GM21390 (cell line): Measurements from ENCODE around the gene SPOPL.
"Not testable (repeated sequence)": the region's sequence is repeated elsewhere in the genome, so short reads cannot be mapped to it uniquely, and the experiment has no call there.

Experiments
- ATAC-seq: cut with Tn5 transposase; IDR thresholded peaks from one replicate; pipeline ENCODE4 v1.9.1; 2021; ENCODE audit not compliant: unreplicated experiment

SPOPL gene

DNA sequence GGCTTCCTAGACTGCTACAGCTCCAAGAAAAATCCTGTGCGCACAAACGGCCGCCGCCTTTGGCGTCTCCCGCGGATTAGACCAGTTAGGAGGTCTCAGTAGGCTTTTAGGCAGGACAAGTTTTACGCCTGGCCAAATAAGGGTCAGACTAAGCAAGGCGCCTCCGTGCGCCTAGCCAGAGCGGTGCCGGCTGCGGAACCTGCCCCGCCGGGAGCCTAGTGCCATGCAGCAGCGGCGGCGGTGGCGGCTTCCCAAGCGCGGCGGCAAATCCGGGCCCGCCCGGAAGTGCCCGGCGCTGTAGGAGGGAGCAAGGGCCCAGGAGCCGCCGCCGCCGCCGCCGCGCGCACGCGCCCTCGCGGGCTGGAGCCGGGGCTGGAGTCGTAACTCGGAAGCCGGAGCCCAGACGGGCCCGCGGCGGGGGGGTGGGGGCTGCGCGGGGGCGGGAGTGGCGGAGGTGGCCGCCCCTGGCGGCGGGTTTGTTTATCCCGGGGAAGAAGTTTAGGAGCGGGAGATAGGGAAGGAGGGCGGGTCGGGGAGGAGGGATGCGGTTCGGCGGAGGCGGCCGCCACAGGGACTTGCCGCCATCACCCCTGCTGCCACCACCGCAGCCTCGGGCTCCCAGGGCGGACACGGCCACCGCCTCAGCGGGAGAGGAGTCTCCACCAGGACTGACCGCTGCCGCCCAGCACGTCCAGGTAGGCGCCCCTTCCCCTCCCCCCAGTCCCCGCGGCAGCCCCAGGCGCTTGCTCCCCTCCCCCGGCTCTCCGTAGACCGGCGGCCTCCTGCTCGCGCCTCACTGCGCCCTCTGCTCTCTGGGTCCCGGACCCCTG is at the start of gene SPOPL:
TSS of gene SPOPL (plus strand) at position 346 of the 830 bp plus-strand sequence. CDS start 48,447 bp downstream, outside the sequence.
- peak; percentile 72 for ATAC-seq

DNA sequence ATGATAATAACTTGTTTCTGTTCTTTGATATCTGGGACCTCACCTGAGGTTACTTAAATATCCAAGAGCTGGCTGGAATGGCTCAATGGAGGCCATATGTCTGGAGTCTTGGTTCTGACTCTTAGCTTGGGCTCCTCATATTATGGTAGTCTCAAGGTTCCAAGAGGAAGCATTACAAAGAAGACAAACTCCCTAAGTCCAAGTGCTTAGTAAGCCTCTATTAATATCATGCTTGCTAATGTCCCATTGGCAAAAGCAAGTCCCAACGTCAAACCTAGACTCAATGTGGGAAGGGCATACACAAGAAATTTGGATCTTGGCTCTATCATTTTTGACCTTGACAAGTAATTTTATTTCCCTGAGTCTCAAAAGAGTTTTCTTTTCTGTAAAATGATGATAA is 49.2 kb upstream of the SPOPL start:
- no peak for ATAC-seq

DNA sequence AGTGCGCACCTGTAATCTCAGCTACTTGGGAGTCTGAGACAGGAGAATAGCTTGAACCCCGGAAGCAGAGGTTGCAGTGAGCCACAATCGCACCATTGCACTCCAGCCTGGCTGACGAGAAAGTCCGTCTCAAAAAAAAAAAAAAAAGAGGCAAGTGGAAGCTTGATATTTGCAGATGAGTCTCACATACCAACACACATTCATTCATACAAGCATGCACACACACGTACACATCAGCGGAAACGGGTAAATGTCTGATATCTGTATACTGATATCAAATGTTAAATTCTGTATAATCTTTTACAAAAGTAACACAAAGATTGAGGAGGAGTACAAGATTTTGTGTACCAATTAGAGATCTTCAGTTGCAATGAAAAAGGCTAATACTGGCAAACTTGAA is 47.8 kb upstream of the SPOPL start:
- no peak for ATAC-seq

DNA sequence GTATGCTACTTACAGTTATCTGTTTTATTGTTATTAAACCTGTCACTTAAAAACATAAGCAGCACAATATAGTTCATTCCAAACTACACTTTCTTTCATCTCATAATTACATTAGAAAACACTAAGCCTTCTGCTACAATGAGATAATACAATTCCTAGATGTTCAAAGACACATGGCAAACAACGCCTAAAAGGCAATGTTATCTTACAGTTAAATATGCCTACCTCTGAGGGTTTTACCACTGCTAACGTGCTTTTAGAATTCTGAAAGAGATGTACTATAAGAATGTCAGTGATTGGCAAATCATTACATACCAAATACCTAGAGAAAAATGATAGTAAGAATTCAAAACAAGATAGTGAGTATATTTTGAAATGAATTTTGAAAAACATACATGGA is 46.8 kb upstream of the SPOPL start:
- ATAC-seq = no peak

DNA sequence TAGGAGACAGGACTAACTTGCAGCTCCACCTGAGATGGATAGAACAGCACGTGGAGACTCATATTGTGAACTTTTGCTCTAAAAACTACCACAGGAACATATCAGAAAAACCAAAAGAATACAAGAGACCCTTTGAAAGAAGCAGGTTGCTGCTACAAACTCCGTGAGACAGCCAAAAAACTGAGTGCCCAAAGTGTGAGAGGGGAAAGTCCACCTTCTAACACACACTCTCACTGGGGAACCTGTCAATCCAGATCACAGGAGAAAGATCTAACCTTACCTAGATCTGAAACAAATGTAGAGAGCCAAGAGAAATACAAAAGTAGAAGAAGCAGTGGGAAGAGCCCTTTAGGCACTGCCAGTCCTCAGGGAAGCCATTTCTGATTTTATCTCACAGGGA is 46.3 kb upstream of the SPOPL start:
- ATAC-seq = no peak

DNA sequence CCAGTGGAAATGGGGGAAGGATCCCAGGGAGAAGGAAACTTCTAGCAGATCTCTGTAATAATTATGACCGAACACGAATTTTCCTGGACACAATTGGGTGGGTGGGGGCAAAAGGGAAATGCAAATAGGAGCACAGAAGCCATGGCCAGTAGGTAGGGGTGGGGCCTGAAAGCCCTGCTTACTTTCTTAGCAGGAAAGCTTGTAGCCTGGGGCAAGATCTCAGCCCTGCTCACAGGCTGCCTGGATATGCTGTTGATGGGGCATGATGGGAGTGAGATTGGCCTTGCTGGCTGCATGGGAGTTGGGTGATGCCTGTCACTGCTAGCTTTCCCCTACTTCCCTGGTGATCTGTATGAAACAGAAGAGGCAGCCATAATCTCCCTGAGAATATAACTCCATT is 45.9 kb upstream of the SPOPL start:
- ATAC-seq = no peak

DNA sequence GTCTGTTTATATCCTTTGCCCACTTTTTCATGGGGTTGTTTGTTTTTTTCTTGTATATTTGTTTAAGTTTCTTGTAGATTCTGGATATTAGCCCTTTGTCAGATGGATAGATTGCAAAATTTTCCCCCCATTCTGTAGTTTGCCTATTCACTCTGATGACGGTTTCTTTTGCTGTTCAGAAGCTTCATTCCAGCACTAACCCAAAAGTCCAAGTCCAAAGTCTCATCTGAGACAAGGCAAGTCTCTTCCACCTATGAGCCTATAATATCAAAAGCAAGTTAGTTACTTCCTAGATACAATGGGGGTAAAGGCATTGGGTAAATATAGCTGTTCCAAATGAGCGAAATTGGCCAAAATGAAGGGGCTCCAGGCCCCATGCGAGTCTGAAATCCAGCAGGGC is 38.9 kb upstream of the SPOPL start:
- ATAC-seq = not testable (repeated sequence)

DNA sequence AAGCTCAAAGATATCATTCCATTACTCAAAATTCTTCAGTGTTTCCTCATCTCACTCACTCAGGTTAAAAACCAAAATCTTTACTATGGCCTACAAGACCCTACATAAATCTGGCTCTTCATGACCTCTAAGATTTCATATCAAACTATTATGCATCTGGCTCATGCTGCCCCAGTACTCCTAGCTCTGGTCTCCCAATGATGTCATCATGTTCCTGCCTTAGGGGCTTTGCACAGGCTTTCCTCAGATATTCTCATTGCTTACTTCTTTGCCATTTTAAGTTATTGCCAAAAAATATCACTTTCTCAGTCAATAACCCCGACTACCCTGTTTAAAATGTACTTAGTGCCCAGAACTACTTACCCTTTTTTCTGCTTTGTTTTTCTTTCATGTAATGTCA is 33.0 kb upstream of the SPOPL start:
- ATAC-seq = no peak

DNA sequence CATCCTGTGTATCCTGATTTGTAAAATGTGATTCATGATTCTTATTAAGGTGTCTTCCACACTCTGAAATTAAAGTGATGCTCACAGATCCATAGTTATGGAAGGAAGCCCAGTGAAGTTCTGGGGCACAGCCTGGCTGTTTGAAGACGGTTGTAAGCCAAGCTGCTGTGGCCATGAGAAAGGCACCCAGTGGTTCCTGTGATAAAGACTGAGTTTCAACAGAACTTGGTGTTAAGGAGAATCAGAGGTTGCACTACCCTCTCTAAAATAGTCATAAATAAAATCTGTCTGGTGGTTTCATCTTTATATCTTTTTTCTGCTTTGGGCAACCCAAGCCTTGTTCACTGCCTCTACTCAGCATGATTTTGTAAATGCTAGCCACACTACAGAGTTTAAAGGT is 32.2 kb upstream of the SPOPL start:
- ATAC-seq = no peak

DNA sequence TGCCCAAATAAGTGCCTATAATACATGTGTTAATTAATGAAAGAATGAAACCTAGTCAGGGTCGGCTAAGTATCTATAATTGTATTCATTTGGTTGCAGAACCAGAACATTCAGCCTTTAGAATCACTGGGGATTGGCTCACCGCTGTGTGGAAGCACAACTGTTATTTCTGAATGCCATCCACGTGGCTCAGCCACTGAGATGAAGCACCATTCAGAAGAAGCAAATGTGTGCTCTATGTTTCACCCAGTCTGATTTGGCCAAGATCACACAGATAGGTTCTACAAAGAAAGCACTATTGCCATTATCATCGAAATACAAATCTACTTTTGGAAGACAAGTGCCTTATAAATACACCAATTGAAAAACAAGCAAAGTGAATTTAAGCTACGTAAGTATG is 30.6 kb upstream of the SPOPL start:
- ATAC-seq = no peak

DNA sequence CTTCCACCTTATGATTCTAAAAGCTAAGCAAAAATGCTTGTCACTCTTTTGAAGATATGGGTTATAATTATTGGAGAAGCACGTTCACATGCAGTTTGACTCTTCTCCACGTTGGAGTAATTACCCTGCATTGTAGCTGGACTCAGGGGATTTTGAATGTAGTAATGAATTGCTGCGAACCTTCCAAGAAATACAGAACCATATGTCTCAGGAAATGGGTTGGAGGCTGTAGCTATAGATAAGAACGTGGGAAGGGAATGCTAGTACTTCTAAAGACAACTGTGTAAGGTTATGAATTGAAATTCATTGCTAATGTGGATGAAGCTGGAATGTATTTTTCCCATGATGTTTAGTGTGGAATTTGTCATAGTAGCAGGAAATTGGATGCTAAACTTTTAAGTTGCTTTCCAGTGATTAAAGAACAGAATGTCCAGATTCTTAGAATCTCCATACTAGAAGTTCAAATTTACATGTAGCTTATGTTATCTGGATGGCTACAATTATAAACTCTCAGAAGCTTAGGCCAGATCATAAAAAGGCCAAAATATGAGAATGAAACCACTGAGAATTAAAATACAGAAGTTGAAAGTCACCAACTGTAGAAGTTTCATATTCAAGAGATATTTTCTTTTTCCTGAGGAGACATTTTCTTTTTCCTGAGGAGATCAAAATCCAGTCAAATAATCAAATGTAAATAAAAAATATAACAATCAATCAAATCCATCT is 27.3 kb upstream of the SPOPL start:
- no peak for ATAC-seq

DNA sequence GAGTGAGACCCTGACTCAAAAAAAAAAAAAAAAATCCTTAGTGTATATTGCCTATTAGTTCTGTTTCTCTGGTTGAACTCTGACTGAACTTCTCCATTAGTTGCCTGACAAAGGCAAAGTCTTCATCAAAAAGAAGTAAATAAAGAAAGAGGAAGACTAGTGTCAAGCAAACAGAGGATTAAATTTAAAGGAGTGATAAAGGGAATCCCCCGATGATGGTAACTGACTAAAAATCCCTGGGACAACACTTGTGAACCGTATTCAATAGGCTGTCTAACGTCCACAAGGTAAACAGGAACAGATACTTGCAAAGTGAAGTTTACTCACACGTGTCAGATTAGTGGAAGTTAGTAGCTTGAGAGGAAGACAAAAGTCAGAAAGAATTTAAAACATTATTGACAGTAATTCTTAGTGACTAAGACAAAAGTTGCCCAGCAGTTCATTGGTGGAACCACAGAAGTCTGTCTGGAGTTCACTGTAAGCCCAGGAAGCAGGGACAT is 26.2 kb upstream of the SPOPL start:
- peak; percentile 89 for ATAC-seq

DNA sequence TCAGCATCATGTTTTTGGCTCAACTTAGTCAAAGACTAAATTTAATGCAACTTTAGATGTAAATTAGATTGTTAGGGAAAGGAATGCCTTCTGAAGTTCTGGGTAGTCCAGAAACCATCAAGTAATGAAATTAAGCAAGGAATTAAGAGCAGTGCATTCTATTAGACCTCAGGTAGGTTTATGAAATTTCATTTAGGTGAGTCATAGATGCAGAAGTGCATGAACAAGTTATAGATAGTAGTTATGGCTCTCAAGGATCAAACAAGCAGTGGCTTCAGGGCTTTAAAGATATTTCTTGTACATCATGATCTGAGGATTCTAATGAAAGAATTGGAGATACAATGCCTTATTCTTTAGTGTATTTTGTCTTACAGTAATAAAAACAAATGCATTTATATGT is 25.4 kb upstream of the SPOPL start:
- ATAC-seq = no peak

DNA sequence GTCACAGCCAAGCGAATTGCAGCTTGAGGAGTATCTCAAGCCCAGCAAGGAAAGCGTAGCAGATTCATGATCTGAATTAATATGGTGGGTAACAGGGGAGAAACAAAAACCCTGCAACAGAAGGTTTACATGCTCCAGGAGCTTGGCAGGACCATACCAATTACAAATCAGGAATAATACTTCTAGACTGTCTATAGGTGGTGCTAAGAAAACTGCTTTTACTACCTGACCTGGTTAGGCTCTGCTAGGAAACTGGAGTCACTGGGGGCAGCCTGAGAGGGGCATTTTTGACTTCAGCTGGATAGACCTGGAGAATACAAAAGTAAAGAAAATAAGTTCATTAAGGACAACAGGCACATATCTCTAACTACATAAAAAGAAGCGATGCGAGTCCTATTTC is 24.6 kb upstream of the SPOPL start:
- no peak for ATAC-seq

DNA sequence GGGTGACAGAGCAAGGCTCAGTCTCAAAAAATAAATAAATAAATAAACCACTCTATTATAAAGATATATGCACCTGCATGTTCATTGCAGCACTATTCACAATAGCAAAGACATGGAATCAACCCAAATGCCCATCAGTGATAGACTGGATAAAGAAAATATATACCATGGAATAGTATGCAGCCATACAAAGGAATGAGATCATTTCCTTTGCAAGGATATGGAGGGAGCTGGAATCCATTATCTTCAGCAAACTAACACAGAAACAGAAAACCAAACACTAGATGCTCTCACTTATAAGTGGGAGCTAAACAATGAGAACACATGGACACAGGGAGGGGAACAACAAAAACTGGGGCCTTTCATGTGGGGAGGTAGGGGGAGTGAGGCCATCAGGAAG is 18.8 kb upstream of the SPOPL start:
- not testable (repeated sequence) for ATAC-seq

DNA sequence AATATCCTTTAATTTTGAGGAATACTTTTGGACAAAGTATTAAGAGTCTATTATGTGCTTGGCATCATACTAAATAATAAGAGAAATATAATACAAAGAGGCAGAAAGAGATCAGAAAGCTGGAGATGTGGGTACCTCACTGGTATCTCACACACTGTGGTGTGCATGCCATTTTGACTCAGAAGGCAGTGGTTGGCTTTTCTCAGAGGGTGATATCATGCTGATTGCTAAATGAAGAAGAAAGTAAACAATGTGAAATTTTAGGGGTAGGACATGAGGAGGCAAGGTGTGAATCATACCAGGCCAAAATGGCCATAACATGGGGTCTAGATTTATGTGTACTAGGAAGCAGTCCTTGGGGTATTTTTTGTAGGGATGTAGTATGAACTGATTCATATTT is 16.6 kb upstream of the SPOPL start:
- no peak for ATAC-seq

DNA sequence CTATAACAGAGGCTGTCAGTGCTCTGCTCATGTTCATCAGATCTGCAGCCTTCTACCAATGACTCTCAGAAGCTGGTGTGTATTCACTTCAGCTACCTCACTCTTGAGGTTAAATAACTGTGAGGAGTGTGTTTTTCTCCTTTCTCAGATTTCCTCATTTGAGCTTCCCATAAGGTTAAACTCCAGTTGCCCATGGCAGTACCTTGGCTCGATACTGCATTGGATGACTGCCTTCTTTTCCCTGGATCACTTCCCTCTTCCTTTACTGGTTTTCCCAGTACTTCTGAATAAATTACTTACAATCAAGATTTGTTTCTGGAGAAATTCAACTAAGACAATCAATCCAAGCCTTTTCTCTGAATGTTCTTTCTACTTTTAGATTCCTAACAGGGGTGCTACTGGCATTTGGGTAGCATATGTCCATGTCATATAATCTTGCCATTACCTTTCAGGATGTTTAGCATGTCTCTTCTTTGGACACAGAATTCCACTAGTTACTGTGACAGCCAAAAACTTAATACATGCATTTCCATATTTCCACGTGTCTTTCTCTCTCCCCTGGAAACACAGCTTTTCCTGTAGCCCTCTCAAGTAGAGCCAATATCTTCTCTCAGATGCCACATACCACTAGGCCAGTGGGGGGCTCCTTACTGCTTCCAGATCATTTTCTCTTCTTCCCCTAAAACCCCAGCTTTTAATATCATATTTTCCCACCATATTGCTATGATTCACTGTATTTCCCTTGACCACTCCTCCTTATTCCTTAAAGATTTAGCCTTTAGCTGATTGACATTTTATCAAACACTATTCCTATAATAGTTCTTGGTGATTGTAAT is 15.0 kb upstream of the SPOPL start:
- no peak for ATAC-seq

DNA sequence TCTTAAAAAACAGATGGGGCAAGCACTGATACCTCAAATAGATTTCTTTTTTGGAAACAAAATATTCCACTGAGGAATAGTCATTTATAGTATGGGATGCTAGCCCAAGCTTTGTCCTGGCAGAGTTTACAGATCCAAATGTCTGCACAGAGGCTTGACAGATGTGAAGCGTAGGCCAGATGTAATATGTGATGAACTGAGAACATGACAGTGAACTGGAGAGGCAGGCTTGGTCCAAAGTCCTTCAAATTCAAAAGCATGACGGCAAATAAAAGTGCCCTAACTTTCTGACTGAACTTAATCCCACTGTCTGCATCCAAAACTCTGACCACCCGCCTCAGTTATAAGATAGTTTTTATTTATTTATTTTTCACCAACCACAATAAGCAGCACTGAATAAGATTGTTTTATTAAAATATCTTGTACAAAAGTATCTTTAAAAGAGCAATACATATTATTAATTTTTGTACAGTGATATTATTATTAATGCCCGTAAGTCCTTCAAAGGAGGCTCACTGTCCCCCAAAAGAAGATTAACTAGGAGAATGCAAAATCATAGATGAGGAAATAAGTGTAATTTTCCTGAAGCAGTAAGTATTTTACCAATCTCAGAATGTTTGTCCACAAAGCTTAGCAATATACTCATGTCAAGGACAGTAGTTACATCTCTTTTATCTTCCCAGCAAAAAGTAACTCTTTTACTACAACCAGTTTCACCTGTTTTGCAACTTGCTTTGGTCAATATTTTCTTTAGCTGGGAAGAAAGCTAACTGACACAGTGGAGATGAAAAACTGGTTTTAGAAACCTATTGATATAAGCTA is 10.7 kb upstream of the SPOPL start:
- no peak for ATAC-seq

DNA sequence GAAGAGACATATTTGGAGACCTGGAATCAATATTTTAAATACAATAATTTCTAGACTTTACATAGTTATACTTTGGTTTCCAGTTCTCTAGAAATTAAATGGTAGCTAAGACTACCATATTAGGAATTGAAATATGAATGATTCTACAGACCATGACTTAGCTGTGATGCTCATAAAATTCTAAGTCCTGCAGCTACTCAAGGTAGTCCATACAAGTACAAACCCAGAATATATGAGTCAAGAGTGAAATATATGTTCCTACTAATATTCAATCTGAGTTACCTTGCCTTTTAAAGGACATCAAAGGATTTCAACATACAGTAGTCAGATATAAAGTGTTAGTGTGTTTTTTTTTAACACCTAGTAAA is 10.1 kb upstream of the SPOPL start:
- no peak for ATAC-seq

DNA sequence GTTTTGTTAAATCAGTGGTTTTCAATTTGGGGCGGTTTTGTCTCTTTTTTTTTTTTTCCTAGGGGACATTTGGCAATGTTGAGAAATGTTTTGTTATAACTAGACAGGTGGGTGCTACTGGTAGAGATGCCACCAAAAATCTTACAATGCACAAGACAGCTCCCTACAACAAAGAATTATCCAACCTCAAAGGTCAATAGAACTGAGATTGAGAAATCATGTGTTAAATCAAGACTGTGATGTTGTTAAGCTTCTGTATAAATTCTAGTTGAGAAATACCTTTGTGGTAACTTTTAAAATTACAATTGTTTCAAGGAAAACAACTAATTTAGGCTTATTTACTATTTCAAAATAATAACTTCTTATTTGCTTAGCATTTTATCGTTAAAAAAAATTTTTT is 9.4 kb upstream of the SPOPL start:
- no peak for ATAC-seq

DNA sequence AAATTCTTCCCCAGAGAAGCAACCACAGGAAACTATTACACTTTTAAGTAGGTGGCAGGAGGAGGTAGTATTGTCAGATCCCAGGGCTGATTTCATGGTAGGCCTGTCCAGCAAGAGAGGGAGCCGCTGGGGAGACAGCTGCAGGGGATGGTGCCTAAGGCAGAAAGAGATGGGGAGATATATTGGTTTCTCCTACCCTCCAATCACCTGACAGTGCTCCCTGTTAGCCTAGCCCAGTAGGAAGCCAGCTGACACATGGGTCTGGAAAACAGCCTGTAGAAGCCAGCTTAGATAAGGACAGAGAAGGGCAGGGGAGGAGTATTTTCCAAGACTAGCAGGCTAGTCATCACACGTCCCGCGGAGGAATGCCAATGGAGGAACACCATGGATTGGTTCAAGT is 8.2 kb upstream of the SPOPL start:
- ATAC-seq = no peak
